ENCODE measurements around the gene CYP2A7.
"Not testable (repeated sequence)": the region's sequence is repeated elsewhere in the genome, so short reads cannot be mapped to it uniquely, and the experiment has no call there.

- TF ChIP-seq, protein P1, sequence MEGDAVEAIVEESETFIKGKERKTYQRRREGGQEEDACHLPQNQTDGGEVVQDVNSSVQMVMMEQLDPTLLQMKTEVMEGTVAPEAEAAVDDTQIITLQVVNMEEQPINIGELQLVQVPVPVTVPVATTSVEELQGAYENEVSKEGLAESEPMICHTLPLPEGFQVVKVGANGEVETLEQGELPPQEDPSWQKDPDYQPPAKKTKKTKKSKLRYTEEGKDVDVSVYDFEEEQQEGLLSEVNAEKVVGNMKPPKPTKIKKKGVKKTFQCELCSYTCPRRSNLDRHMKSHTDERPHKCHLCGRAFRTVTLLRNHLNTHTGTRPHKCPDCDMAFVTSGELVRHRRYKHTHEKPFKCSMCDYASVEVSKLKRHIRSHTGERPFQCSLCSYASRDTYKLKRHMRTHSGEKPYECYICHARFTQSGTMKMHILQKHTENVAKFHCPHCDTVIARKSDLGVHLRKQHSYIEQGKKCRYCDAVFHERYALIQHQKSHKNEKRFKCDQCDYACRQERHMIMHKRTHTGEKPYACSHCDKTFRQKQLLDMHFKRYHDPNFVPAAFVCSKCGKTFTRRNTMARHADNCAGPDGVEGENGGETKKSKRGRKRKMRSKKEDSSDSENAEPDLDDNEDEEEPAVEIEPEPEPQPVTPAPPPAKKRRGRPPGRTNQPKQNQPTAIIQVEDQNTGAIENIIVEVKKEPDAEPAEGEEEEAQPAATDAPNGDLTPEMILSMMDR (IDR thresholded peaks at IDR 0.05; ENCODE audit: control extremely low read depth in 1 of 3, insufficient read depth in 1 of 3, low read depth in 1 of 3, low read length in 3 of 3), result not testable (repeated sequence)
- not testable (repeated sequence) for TF ChIP-seq MAX (IDR thresholded peaks at IDR 0.05); POLR2A (IDR thresholded peaks at IDR 0.05; ENCODE audit: control extremely low read depth in 1 of 2, low read depth in 2 of 2, low read length in 2 of 2); GABPA (IDR thresholded peaks at IDR 0.05; ENCODE audit: borderline replicate concordance, insufficient read depth, low read length); POLR2AphosphoS5 (IDR thresholded peaks at IDR 0.05; ENCODE audit: low read depth, low read length)
Measured at GRCh38 chr19:40900521-40900920, 18.5 kb upstream of the CYP2A7 start.
